Fibroblast of upper back skin (primary cell): ENCODE data around the gene ULBP2.
A peak's percentile ranks its signal among the peaks of the same experiment; 100 is the strongest.
"Not testable (repeated sequence)": the region's sequence is repeated elsewhere in the genome, so short reads cannot be mapped to it uniquely, and the experiment has no call there.

ENCODE experiments used
- DNase-seq: peaks from one replicate; pipeline ENCODE4 v3.0.0-alpha.2; 2013

ULBP2 gene

GRCh38 chr6:149909701-149910470 lies 31.9 kb upstream of the ULBP2 start:
- no peak for DNase-seq

- no peak for DNase-seq
Observed at GRCh38 chr6:149910721-149911151, 31.1 kb upstream of the ULBP2 start.

GRCh38 chr6:149912680-149913079 lies 29.1 kb upstream of the ULBP2 start:
- DNase-seq: not testable (repeated sequence)

- no peak for DNase-seq
Observed at GRCh38 chr6:149913085-149913484, 28.7 kb upstream of the ULBP2 start.

GRCh38 chr6:149913540-149914240 lies 28.1 kb upstream of the ULBP2 start:
- no peak for DNase-seq

- no peak for DNase-seq
Observed at GRCh38 chr6:149915970-149916865, 25.6 kb upstream of the ULBP2 start.

- no peak for DNase-seq
Observed at GRCh38 chr6:149917679-149918078, 24.1 kb upstream of the ULBP2 start.

- DNase-seq: no peak
Observed at GRCh38 chr6:149918151-149918905, 23.5 kb upstream of the ULBP2 start.

- DNase-seq: not testable (repeated sequence)
Observed at GRCh38 chr6:149919126-149919833, 22.5 kb upstream of the ULBP2 start.

- DNase-seq: no peak
Observed at GRCh38 chr6:149919834-149920225, 22.0 kb upstream of the ULBP2 start.

GRCh38 chr6:149921361-149921760 lies 20.5 kb upstream of the ULBP2 start:
- DNase-seq: no peak

GRCh38 chr6:149922091-149922490 lies 19.7 kb upstream of the ULBP2 start:
- DNase-seq: not testable (repeated sequence)

GRCh38 chr6:149922642-149923326 lies 19.0 kb upstream of the ULBP2 start, which contains the start of gene RAET1G:
Gene RAET1G, minus strand, starts transcription at chr6:149923121. Its CDS starts 111 bp downstream, at chr6:149923010.
- DNase-seq: peak; percentile 96

- DNase-seq: no peak
Observed at GRCh38 chr6:149923327-149923986, 18.4 kb upstream of the ULBP2 start.

GRCh38 chr6:149924206-149924932 lies 17.4 kb upstream of the ULBP2 start:
- no peak for DNase-seq

- DNase-seq: no peak
Observed at GRCh38 chr6:149924933-149925252, 16.9 kb upstream of the ULBP2 start.

- DNase-seq: no peak
Observed at GRCh38 chr6:149925253-149925973, 16.4 kb upstream of the ULBP2 start.

- DNase-seq: peak; percentile 81
Observed at GRCh38 chr6:149925974-149926777, 15.6 kb upstream of the ULBP2 start.
